ENCODE measurements around the gene OSBPL1A. TPM values are rescaled to one million over a fixed set of nuclear protein-coding genes. Genes with fewer than 3 reads are reported as not detected.

The OSBPL1A gene
- total RNA-seq = 0.68 and 1.5 TPM in 2 replicates

DNA sequence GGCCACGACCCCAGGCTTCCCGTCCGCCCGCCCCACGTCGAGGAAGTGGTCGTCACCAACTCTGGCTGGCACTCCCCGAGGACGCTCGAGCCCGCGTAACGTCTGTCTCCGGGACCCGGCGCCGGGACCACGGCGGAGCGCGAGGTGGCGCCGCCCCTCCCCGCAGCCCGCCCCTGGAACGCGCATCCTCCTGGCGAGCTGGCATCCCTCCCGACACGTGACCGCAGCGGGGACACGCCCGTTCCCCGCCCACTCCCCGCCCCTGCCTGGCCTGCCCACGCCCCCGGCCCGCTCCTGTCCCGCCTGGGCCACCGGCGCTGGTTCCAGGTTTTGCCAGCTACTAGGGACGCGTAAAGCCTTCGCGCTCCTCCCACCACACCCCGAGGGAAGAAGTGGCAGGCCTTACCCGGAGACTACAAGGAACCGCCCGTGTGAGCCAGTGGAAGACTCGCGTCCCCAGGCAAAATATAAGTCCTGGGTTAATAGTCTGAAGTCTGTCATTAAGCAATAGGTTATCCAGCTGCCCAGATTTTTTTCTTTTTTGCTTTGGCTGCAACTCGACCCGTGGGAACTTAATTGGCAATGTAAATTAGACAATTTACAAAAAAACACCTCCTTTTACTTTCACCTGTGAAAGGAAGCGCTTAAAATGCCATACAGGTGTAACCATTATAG, at the start of gene OSBPL1A:
TSS of gene OSBPL1A (minus strand) at position 131 of the 675 bp plus-strand sequence. CDS start 20,291 bp downstream, outside the sequence.
- intact Hi-C loops (cut with micrococcal nuclease) = loop anchor here (5.0 kb wide), 1 partner anchor 79 kb away; no protein-coding TSS in a partner anchor

DNA sequence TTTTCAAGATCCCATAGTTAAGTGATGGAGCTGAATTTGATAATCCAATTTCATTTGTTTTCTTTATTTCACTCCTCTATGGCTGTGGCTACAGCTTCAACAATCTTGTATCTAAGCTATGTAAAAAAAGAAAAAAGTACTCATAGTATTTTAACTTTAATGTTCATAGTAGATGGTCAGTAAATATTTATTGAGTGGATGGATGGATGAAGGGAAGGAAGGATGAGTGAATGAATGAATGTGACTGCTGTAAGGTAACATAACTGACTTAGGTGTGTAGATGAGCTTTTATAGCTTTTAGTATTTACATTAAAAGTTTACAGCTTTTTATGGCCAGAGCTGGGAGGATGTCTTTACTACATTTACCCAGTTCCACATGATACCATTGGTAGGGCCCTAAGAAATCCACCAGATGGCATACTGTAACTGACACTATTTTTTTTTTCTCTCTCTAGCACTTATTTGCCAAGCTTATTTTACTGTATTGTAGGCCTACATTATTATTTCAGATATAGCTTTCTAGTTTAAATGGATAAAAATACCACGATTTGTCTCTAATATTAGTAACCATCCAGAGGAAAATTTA, 49.4 kb upstream of the OSBPL1A start:
- intact Hi-C loops (cut with micrococcal nuclease) = loop anchor here (2.0 kb wide), 1 partner anchor 42 kb away; no protein-coding TSS in a partner anchor

DNA sequence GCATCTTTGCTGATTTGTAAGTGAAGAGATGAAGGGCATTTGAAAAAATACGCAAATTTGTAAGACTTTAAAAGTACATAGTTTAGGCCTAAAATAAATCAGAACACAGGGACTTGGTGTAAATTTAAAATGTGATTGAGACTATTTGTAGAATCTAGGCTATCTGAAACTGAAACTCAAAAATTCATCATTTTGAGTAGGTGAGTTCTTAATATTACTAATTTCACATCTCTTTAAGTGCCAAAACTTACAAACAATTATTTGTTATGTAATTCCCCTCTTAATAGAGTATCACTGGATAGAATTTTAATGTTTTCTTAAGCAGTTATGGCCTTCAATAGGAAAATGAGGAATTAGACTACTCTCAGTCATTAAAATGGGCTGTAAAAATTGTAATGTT, 48.8 kb upstream of the OSBPL1A start:
- intact Hi-C loops (cut with micrococcal nuclease) = loop anchor here (2.0 kb wide), 1 partner anchor 42 kb away; no protein-coding TSS in a partner anchor

DNA sequence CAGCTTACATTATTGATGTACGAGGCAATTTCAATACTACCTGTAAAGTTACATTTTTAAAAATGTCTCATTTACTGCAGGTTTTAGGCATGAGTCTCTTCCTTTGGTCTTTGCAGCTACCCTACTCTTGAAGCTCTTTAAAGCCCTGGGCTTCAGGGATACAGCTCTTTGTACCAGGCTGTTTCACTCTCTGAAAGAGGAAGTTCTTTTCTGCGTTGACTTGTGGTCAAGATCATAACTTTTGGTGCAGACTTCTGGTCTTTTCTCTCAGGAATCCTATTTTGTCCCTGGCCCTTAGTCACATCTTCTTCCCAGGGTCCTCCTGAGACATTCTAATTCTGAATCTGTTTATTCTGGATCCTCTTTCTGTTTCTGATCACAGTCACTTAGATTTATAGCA, 46.2 kb upstream of the OSBPL1A start:
- intact Hi-C loops (cut with micrococcal nuclease) = no loop called here

DNA sequence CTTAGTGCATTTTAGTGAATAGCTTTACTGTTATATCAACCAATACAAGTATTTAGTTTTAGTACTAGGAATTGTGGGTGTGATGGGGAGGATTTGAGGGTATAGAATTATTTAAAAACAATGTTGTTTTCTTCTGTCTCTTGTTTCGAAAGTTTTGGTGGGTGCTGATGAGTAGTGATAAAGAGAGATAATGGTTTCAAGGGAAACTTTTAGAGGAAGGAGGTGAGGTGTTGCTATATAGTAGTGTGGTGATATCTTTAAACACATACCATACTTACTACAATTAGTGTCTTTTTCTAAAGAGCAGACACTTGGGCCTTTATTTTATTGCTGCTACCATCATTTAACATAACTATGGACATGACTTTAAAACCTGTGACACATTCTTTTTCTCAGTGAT, 39.3 kb upstream of the OSBPL1A start:
- intact Hi-C loops (cut with micrococcal nuclease) = no loop called here

DNA sequence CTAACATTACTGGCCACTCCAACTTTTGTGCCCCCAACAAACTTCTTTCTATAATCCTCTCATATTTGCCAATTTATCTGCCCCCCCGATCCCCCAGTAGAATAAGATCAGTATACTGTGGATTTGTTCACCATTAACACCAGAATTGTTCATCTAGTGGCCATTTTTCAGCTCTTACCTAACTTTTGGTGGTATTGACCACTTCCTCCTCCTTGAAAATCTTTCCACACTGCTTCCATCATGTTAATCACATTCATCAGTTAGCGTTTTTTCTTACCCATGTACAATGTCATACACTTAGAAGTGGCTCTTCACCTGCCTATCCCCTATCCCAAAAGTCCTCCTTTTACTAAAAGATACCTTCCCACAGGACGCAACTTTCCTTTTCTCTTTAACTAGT, 35.0 kb upstream of the OSBPL1A start:
- intact Hi-C loops (cut with micrococcal nuclease) = no loop called here

DNA sequence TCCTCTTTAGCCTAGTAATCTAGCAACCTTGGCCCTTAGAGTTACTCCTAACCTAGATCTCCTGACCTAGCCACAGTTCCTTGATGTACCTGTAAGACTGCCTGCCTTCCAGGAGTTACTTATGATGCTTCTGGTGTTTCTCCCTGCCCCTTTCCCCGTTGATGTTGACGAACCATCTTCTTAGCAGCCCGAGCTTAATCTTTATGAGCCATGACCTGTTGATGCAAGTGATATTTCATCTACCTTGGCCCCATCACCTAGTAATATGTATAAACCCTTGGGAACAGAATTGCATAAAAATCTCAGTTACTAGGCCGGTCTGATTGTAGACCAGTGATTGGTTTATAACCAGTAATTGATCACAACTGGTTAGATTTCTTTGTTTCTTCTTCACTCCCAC, 31.6 kb upstream of the OSBPL1A start:
- intact Hi-C loops (cut with micrococcal nuclease) = no loop called here

DNA sequence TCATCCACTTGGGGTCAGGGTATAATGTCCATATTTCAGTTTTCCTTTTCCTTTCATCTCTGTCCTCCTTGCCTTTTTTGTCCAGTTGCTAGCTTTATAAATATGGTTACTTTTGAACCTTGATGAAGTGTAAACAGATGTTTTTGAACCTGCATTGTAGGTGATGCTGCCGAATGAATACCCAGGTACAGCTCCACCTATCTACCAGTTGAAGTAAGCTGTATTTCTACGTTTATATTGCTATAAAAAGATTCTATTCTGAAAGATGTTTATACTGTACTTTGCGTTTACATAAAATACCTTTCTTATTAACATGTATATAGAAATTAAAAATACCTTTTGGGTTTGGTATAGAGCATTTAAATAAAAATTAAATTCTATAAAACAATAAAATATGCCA, 31.1 kb upstream of the OSBPL1A start:
- intact Hi-C loops (cut with micrococcal nuclease) = no loop called here

DNA sequence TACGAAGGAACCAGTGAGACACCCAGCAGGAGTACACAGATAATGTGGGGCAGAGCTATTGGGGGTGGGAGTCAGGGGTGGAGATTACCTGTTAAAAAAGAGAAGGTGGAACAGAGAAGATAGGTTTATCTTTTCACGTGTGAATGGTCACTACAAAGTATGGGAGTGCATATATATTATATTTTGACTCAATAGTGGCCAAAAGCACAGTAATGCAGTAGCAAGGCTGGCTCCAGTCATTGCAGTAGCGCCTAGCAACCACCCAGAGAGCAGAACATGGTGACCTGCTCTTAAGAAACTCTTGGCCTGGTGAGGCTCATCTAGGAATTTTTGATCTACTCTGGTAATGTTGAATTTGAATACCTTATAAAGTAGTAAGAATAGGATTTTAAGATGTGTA, 29.9 kb upstream of the OSBPL1A start:
- intact Hi-C loops (cut with micrococcal nuclease) = no loop called here

DNA sequence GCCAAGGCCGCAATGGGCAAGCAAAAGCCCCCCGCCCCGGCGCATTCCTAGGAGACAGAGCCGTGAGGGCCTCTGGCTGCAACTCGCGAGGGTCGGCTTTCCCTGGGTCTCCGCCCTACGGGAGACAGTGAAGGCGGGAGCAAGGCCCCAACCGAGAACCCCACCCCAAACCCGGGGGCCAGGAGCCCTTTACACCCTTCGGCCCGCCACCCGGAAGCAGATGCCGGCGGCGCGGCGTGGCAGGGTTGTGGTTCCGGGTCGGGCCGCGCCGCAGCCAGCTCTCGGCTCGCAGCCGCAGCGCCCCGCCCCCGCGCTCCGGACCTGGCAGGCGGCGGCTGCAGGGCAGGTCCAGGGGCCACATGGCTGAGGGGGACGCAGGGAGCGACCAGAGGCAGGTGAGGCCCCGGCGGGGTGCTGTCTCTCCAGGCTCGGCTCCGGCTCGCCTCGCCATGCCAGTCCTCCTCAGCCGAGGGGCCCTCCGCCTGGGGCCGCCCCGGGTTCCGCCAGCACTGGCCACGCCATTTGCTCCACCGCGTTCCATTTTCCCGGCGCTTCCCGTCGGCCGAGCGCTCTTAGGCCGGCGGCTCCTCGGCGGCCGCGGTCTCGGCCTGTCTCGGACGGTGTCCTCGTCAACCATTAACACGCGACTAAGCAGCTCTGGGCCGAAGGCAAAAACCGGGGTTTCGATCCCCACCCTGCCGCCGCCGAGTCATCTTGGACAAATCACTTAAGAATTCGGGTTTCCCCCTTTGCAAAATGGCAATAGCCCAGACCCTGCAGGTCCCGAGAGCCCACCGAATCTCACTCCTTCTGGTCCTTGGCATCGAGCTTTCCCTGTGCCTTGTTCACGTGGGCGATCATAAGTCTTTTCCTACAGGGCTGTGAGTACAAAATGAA, 29.0 kb upstream of the OSBPL1A start, which contains the start of gene IMPACT:
TSS of gene IMPACT (plus strand) at position 273 of the 897 bp plus-strand sequence. CDS start at position 360, 87 bp downstream.
- intact Hi-C loops (cut with micrococcal nuclease) = no loop called here

DNA sequence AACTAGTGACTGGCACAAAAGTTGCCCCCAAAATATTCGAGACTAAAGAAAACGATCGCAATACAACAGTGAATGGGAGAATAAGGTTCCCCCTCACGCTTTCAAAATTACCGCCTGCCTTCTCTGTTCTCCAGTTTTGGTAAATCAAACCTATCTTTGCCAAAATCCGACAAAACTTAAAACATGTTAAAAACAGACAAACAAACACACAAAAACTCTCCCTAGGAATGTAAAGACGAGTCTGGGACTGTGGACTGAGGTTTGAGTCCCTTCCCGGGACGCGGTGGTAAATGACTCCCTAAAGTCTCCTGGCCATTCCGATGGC, 28.4 kb upstream of the OSBPL1A start:
- intact Hi-C loops (cut with micrococcal nuclease) = no loop called here

DNA sequence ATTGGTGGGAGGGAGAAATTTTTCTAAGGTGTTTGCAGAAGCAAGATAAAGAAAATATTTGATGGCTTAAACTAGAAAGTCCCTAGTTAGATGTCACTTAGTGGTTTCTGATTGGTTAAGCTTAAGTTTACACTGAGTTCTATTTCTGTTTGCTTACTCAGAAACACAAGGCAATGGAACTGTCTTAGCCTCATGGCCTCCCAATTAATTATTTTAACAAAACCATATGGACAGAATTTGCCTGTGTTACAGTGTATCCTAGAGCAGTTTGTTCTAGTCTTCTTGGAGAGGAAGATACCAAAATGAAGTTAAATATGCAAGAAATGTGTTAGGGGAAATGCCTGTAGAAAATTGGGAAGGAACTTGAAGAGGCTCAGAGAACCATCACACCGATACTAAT, 24.2 kb upstream of the OSBPL1A start:
- intact Hi-C loops (cut with micrococcal nuclease) = no loop called here

DNA sequence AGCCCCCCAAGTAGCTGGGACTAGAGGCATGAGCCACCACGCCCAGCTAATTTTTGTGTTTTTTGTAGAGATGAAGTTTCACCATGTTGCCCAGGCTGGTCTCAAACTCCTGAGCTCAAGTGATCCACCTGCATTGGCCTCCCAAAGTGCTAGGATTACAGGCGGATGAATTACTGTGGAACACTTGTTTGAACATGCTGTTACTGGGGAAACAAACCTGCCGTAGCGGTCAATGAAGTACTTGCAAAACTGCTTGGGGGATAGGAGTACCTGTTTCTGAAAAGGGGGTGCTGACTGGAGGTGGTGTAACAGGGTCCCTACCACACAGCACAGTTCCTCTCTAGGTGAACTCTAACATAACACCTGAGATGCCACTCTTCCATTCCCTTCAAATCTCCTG, 22.9 kb upstream of the OSBPL1A start:
- intact Hi-C loops (cut with micrococcal nuclease) = no loop called here

DNA sequence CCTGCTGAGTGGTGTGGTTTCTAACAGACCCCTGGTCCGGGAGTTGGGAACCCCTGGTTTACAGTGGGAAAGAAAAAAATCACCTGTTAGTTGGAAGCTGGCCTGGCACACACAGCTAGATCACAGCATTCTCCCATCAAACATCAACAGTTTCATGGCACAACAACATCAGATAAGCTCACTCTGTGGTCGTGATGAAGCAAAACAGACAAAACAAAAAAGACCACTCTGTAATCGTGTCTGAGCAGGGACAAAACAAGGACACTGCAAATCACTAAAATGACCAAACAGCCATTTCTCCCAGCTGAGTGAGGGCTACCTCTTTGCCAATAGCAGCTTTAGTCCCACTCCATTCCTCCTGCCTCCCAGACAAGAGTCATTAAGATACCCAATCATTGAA, 19.9 kb upstream of the OSBPL1A start:
- intact Hi-C loops (cut with micrococcal nuclease) = loop anchor here (5.0 kb wide), 1 partner anchor 50 kb away; no protein-coding TSS in a partner anchor

DNA sequence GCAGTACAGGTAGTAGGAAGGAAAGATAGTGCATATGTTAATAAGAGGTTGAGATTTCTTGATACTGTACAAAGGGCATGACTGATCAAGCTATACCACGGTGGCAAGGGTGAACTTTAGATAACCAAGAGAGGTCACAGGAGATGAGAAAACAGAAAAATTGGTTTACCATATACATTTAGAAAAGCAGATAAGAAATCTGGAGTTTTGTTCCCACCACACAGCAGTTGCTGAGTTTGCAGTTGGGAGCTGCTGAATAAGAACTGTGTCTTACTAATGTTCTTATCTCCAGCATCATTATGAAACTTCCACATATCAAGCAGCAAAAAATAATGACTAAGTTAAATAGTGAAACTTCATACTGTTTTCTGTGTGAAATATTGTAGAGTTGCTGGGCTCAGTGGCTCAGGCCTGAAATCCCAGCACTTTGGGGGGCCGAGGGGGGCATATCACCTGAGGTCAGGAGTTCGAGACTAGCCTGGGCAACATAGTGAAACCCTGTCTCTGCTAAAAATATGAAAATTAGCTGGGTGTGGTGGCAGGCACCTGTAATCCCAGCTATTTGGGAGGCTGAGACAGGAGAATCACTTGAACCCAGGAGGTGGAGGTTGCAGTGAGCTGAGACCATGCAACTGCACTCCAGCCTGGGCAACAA, 16.9 kb upstream of the OSBPL1A start:
- intact Hi-C loops (cut with micrococcal nuclease) = loop anchor here (2.0 to 5.0 kb wide), 2 partner anchors 47 to 62 kb away; no protein-coding TSS in a partner anchor

DNA sequence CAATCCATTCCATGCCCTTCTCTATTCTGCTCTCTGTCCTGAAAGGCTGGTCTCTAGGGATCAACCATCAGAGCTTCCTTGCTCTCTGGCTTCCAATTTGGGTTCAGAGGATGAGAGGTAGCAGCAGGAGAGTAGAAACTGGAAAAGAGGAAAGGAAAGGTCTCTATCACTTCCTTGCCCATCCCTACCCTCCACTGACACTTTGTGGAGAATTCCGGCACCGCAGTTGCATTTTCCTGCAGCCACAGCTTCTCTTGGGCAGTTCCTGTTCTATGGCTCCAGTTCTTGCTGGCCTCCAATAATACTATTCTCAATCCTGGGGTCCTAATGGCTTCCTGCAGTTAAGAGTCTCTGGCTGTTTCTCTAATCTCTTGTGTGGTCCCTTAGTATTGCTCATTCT, 15.5 kb upstream of the OSBPL1A start:
- intact Hi-C loops (cut with micrococcal nuclease) = no loop called here

DNA sequence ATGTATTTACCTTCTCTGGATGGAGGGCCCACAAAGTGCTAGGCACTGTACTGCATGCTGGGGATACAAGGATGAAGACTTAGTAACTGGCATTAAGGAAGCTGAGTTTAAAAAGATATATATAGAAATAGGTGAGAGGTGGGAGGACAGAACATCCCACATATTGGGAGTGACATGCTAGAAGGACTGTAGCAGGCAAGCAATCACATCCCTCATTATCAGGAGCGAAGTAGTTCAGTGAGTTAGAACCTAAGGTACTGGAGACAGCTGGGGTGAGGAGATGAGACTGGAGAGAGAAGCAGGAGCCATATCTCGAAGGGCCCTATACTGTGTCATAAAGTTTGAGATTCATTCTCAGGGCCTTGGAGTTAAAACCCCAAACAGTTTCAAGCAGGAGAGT, 10.9 kb upstream of the OSBPL1A start:
- intact Hi-C loops (cut with micrococcal nuclease) = no loop called here

DNA sequence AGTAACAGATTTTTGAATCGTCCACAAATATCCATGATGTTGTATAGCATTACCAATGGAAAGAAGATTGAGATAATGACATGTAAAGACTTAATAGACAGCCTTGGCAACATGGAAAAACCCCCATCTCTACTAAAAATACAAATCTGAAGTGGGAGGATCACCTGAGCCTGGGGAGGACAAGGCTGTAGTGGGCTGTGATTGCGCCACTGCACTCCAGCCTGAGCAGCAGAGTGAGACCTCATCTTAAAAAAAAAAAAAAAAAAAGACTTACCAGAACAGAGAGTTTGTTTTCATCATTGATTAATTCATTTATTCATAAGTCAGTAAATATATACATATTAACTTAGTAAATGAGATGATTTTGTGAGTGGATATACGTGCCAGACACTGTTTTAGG, 7.0 kb upstream of the OSBPL1A start:
- intact Hi-C loops (cut with micrococcal nuclease) = no loop called here

DNA sequence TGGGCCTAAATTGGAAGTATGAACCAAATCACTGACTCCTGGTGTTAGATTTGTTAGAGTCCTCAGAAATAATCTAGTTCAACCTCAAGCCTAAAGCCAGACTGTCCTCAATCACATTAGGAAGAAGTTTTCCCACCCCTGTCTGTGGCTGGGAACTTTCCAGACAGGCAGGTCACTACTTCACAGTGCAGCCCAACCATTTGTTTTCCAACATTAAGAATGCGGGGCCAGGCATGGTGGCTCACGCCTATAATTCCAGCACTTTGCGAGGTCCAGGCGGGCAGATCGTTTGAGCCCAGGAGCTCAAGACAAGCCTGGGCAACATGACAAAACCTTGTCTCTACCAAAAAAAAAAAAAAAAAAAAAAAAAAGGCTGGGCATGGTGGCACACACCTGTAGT, 5.5 kb upstream of the OSBPL1A start:
- intact Hi-C loops (cut with micrococcal nuclease) = no loop called here

DNA sequence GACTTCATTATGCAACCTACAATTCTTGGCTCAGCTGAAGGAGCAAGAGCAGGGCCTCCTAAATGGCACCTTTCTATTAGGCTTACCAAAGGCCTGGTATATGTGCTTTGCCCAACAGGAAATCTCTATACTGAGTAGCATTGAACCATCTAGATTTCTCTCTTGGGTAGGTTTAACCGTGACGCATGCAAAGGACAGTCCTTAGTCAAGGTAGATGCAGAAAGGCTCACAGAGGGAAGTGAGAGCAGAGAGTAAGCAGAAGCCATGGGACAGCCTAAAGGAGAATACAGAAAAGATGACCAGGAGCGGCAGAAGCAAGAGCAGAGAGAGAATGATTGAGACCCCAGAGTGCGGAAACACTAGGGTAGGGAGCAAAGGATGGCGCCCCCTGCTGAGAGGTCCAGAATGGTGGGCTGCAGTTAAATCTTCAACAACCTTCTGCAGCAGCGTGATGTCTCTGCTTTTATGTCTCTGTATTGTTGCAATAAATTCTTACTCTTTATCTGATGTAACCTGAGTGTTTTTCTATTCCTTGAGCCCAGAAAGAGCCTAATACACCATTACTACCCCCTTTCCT, 4.7 kb upstream of the OSBPL1A start:
- intact Hi-C loops (cut with micrococcal nuclease) = no loop called here

DNA sequence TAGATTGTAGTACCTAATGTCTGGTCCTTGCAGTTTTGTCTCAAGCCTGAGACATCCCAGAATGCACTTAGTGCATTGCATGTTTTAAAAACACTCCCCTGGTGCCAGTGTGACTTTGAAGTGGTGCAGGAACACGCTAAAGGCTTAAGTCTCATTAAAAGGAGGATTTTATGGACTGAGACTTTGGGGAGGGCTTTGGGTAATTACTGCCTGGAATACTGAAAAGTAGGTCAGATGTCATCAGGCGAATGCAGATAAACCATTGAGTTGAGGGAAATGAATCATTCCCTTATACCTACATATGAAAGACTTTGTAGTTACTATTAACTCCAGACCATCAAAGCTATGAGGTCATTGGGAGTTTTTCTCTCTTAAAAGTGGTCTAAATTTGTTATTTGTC, 3.0 kb upstream of the OSBPL1A start:
- intact Hi-C loops (cut with micrococcal nuclease) = no loop called here

Data from T-helper 2 cell treated with Interferon-gamma antibody and Interleukin-4, amounts not matched to agents 100 ng/mL and 5 ng/mL, for 36 hours (primary cell).